Liver (tissue), 9 donors: Measurements from ENCODE around the gene SELENOP. TPM values are rescaled to one million over a fixed set of nuclear protein-coding genes. Genes with fewer than 3 reads are reported as not detected.

Experiments used
- DNase-seq: peaks from one replicate; pipeline ENCODE4 v3.0.0-alpha.2; 2017; ENCODE audit warnings: low spot score
- H3K27ac ChIP-seq, 2 donors: one replicate each; pipeline ENCODE4 v1.7.0; 2013; ENCODE audit warnings: inconsistent platforms in 2 of 2, low read length in 2 of 2, control low read depth in 1 of 2, low read depth in 1 of 2, mild to moderate bottlenecking in 1 of 2
- H3K27me3 ChIP-seq, 4 donors: one replicate each; pipeline versions ENCODE4 v1.6.1 to v1.7.0; 2013; ENCODE audit warnings: low read length in 3 of 4, inconsistent platforms in 1 of 4, mild to moderate bottlenecking in 1 of 4, moderate library complexity in 1 of 4; ENCODE audit not compliant: control insufficient read depth in 4 of 4, insufficient read depth in 4 of 4
- H3K36me3 ChIP-seq, 4 donors: one replicate each; pipeline versions ENCODE4 v1.6.1 to v1.7.0; 2013; ENCODE audit warnings: low read length in 3 of 4, mild to moderate bottlenecking in 3 of 4, low read depth in 1 of 4, moderate library complexity in 1 of 4; ENCODE audit not compliant: control insufficient read depth in 4 of 4, insufficient read depth in 3 of 4
- H3K4me1 ChIP-seq, 4 donors: one replicate each; pipeline versions ENCODE4 v1.6.1 to v1.7.0; 2013; ENCODE audit warnings: low read length in 3 of 4, mild to moderate bottlenecking in 3 of 4, moderate library complexity in 1 of 4; ENCODE audit not compliant: control insufficient read depth in 4 of 4, insufficient read depth in 4 of 4
- H3K4me3 ChIP-seq, 3 donors: one replicate each; pipeline versions ENCODE4 v1.6.1 to v1.7.0; 2013; ENCODE audit warnings: low read length in 3 of 3, control low read depth in 1 of 3, low read depth in 1 of 3, mild to moderate bottlenecking in 1 of 3
- H3K9ac ChIP-seq, 2 donors: one replicate each; pipeline ENCODE4 v1.7.0; 2013; ENCODE audit warnings: low read length in 2 of 2, mild to moderate bottlenecking in 2 of 2, moderate library complexity in 2 of 2, control low read depth in 1 of 2, low read depth in 1 of 2
- H3K9me3 ChIP-seq, 4 donors: one replicate each; pipeline versions ENCODE4 v1.6.1 to v1.7.0; 2013; ENCODE audit warnings: low read length in 3 of 4; ENCODE audit not compliant: control insufficient read depth in 4 of 4
- EGR1 ChIP-seq, 2 donors: IDR thresholded peaks; 2 replicates each; pipeline ENCODE4 v1.6.1; 2016 to 2018; ENCODE audit warnings: antibody characterized with exemption in 2 of 2, low read depth in 2 of 2
- FOXA1 ChIP-seq: IDR thresholded peaks from 2 replicates; pipeline ENCODE4 v1.6.1; 2016; ENCODE audit warnings: antibody characterized with exemption
- FOXA2 ChIP-seq: IDR thresholded peaks from 2 replicates; pipeline ENCODE4 v1.6.1; 2016; ENCODE audit warnings: antibody characterized with exemption
- GABPA ChIP-seq, 2 donors: IDR thresholded peaks in 1 of 2; conservative IDR thresholded peaks in 1 of 2; 2 replicates each; pipeline ENCODE4 v1.6.1; 2016; ENCODE audit warnings: antibody characterized with exemption in 2 of 2, mild to moderate bottlenecking in 1 of 2, moderate library complexity in 1 of 2
- HNF4A ChIP-seq, 2 donors: conservative IDR thresholded peaks; 2 replicates each; pipeline ENCODE4 v1.6.1; 2016; ENCODE audit warnings: antibody characterized with exemption in 2 of 2, mild to moderate bottlenecking in 2 of 2
- HNF4G ChIP-seq: IDR thresholded peaks from 2 replicates; pipeline ENCODE4 v1.6.1; 2016; ENCODE audit warnings: antibody characterized with exemption
- JUND ChIP-seq, 2 donors: IDR thresholded peaks; 2 replicates each; pipeline ENCODE4 v1.6.1; 2016; ENCODE audit warnings: antibody characterized with exemption in 2 of 2
- NR2F2 ChIP-seq: IDR thresholded peaks from 2 replicates; pipeline ENCODE4 v1.6.1; 2016; ENCODE audit warnings: antibody characterized with exemption
- RAD21 ChIP-seq, 2 donors: IDR thresholded peaks; 2 replicates each; pipeline ENCODE4 v1.6.1; 2016; ENCODE audit warnings: antibody characterized with exemption in 2 of 2, mild to moderate bottlenecking in 2 of 2
- RXRA ChIP-seq, 2 donors: IDR thresholded peaks; 2 replicates each; pipeline ENCODE4 v1.6.1; 2017 to 2018; ENCODE audit warnings: antibody characterized with exemption in 2 of 2, mild to moderate bottlenecking in 1 of 2
- SP1 ChIP-seq: IDR thresholded peaks from 2 replicates; pipeline ENCODE4 v1.6.1; 2018; ENCODE audit warnings: antibody characterized with exemption, mild to moderate bottlenecking
- TAF1 ChIP-seq: conservative IDR thresholded peaks from 2 replicates; pipeline ENCODE4 v1.6.1; 2016; ENCODE audit warnings: antibody characterized with exemption, mild to moderate bottlenecking
- YY1 ChIP-seq: IDR thresholded peaks from 2 replicates; pipeline ENCODE4 v1.6.1; 2016; ENCODE audit warnings: antibody characterized with exemption, mild to moderate bottlenecking
- ZBTB33 ChIP-seq: IDR thresholded peaks from 2 replicates; pipeline ENCODE4 v1.6.1; 2016; ENCODE audit warnings: antibody characterized with exemption
- WGBS: extraction: QIAGEN DNeasy Blood & Tissue Kit; methylation state at CpG from one replicate; pipeline ENCODE4 v1.1.7; 2013; 5-methylcytosine and 5-hydroxymethylcytosine counted together
- polyA plus RNA-seq, 2 donors: library from polyadenylated mRNA; stranded (reverse) in 1 of 2; unstranded in 1 of 2; fragments of 200-250 nt in 1 of 2; fragments of >200 nt in 1 of 2; fragmentation: Nextera tagmentation in 1 of 2; extraction: Ambion mirVana in 1 of 2; gene quantifications; one replicate each; pipeline versions ENCODE4 v1.2.1 to v1.2.3, GENCODE V29; 2013 to 2015
- total RNA-seq, 2 donors: library from RNA; depleted of rRNA; stranded (reverse); fragments of >200 nt; gene quantifications; one replicate each; pipeline ENCODE4 v1.2.3, GENCODE V29; 2014
- TF ChIP-seq, protein P1 (sequence below): IDR thresholded peaks from 2 replicates; pipeline ENCODE4 v1.6.1; 2016; ENCODE audit warnings: antibody characterized with exemption
- TF ChIP-seq, protein P2 (sequence below): IDR thresholded peaks from 2 replicates; pipeline ENCODE4 v1.6.1; 2016; ENCODE audit warnings: antibody characterized with exemption
- TF ChIP-seq, protein P3 (sequence below): fragments of 150-350 bp; IDR thresholded peaks from 2 replicates; pipeline ENCODE4 v1.5.1; 2017; ENCODE audit warnings: improper control_type of control experiment, low read depth, low read length; ENCODE audit not compliant: missing input control
- TF ChIP-seq, protein P4 (sequence below): IDR thresholded peaks from 2 replicates; pipeline ENCODE4 v1.6.1; 2016; ENCODE audit warnings: antibody characterized with exemption, mild to moderate bottlenecking
- donor health status: healthy.
- donor health status: healthy.
- donor health status: healthy.
- donor health status: healthy.
- donor health status: healthy.

SELENOP gene
- total and polyA plus RNA-seq, 4 donors: 880 to 1,788 (median 1,360) TPM

DNA sequence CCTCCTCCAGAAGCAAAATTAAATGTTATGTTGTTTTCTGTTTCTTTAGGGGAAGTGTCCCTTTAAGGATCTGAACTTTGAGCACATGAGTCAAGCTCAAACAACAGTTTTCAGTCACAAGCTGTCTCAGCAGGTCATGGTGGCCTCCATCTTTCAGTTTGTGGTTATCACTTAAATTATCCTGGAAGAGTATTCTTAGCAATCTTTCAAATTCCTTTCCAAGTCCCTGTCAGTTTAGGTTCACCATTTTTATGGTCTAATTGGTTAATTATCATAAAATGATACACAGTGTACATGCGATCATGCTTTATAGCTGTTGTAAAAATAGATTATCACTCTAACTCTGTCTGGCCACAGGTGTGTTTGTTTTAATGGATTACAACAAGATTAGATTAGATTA lies 43.1 kb upstream of the SELENOP start (continued):
- TF ChIP-seq RAD21 (IDR thresholded peaks at IDR 0.05): peak in 1 of 2 donors; percentile 24

DNA sequence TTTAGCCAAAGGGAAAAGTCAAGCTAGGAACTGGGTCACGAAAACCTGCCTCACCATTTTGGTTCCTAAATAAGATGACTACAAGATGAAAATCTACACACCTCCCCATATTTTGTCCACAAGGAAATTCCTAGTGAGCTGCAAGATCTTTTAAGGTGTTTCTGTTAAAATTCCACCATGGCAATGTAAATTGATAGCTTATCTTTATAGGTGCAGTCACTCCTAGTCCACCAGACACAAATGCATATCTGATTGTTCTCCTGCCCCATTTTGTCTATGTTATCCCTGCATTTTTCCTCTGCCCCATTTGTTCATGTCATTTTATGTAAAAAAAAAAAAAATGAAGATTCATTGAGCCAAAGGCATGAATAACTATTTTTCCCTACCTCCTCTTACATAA lies 41.1 kb upstream of the SELENOP start:
- no peak overlapping the region for H3K9ac ChIP-seq
- H3K4me1 ChIP-seq: peaks cover 4 to 18% (median 11%) of the 10 kb centered on the region in 4 donors
- H3K4me3 ChIP-seq: no peak overlapping the region
- DNase-seq: no peak
- H3K36me3 ChIP-seq: no peaks in the 10 kb centered on the region
- H3K27ac ChIP-seq: no peak overlapping the region
- TF ChIP-seq FOXA1 (no peak), RXRA (IDR thresholded peaks at IDR 0.05) (no peak), FOXA2 (no peak), NR2F2 (no peak), SP1 (no peak), YY1 (no peak), JUND (IDR thresholded peaks at IDR 0.05) (no peak), ZBTB33 (no peak), EGR1 (IDR thresholded peaks at IDR 0.05; ENCODE audit: low read depth in 2 of 2) (no peak), RAD21 (IDR thresholded peaks at IDR 0.05) (no peak), HNF4A (conservative IDR thresholded peaks at IDR 0.05) (no peak), HNF4G (no peak), TAF1 (no peak), GABPA (IDR thresholded peaks at IDR 0.05 in 1 of 2, conservative IDR thresholded peaks at IDR 0.05 in 1 of 2) (no peak)
- TF ChIP-seq, protein P1, sequence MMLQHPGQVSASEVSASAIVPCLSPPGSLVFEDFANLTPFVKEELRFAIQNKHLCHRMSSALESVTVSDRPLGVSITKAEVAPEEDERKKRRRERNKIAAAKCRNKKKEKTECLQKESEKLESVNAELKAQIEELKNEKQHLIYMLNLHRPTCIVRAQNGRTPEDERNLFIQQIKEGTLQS: no peak
- TF ChIP-seq, protein P2, sequence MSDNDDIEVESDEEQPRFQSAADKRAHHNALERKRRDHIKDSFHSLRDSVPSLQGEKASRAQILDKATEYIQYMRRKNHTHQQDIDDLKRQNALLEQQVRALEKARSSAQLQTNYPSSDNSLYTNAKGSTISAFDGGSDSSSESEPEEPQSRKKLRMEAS: no peak
- TF ChIP-seq, protein P3, sequence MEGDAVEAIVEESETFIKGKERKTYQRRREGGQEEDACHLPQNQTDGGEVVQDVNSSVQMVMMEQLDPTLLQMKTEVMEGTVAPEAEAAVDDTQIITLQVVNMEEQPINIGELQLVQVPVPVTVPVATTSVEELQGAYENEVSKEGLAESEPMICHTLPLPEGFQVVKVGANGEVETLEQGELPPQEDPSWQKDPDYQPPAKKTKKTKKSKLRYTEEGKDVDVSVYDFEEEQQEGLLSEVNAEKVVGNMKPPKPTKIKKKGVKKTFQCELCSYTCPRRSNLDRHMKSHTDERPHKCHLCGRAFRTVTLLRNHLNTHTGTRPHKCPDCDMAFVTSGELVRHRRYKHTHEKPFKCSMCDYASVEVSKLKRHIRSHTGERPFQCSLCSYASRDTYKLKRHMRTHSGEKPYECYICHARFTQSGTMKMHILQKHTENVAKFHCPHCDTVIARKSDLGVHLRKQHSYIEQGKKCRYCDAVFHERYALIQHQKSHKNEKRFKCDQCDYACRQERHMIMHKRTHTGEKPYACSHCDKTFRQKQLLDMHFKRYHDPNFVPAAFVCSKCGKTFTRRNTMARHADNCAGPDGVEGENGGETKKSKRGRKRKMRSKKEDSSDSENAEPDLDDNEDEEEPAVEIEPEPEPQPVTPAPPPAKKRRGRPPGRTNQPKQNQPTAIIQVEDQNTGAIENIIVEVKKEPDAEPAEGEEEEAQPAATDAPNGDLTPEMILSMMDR: no peak
- TF ChIP-seq, protein P4, sequence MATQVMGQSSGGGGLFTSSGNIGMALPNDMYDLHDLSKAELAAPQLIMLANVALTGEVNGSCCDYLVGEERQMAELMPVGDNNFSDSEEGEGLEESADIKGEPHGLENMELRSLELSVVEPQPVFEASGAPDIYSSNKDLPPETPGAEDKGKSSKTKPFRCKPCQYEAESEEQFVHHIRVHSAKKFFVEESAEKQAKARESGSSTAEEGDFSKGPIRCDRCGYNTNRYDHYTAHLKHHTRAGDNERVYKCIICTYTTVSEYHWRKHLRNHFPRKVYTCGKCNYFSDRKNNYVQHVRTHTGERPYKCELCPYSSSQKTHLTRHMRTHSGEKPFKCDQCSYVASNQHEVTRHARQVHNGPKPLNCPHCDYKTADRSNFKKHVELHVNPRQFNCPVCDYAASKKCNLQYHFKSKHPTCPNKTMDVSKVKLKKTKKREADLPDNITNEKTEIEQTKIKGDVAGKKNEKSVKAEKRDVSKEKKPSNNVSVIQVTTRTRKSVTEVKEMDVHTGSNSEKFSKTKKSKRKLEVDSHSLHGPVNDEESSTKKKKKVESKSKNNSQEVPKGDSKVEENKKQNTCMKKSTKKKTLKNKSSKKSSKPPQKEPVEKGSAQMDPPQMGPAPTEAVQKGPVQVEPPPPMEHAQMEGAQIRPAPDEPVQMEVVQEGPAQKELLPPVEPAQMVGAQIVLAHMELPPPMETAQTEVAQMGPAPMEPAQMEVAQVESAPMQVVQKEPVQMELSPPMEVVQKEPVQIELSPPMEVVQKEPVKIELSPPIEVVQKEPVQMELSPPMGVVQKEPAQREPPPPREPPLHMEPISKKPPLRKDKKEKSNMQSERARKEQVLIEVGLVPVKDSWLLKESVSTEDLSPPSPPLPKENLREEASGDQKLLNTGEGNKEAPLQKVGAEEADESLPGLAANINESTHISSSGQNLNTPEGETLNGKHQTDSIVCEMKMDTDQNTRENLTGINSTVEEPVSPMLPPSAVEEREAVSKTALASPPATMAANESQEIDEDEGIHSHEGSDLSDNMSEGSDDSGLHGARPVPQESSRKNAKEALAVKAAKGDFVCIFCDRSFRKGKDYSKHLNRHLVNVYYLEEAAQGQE: no peak
- H3K9me3 ChIP-seq: no peaks in the 10 kb centered on the region
- no peaks in the 10 kb centered on the region for H3K27me3 ChIP-seq
- WGBS: 100% methylated on average over 1 of the region's 1 CpG
